HepG2 (cell line): ENCODE results near the gene ZNF883. TPM values are rescaled to one million over a fixed set of nuclear protein-coding genes. Genes with fewer than 3 reads are reported as not detected.

Experiments used
- ATAC-seq: fragments of 200-7000 bp; cut with Tn5 transposase; 3 replicates; pipeline ENCODE4 v1.9.1; 2020; ENCODE audit warnings: mild to moderate bottlenecking, moderate library complexity
- BruUV-seq: library from RNA; stranded (reverse); fragments of 400-500 nt; replicated peaks from 2 replicates; lab custom pipeline; 2021; lab: Mats Ljungman, UMichigan
- CTCF ChIA-PET: fragments of 300-600 bp; formaldehyde crosslinking; extraction: SDS; loops from one replicate; lab custom pipeline; 2021; ENCODE audit warnings: low total read pairs, inconsistent platforms, low intra/inter-chr PET ratio; lab: Yijun Ruan, JAX
- POLR2A ChIA-PET: fragments of 350-600 bp; sonication (Branson Sonifier 250); formaldehyde crosslinking; loops from one replicate; lab custom pipeline; 2020; ENCODE audit warnings: antibody characterized with exemption, inconsistent platforms; lab: Yijun Ruan, JAX
- DNase-seq: peaks from one replicate; pipeline ENCODE4 v3.0.0-alpha.2; 2015; ENCODE audit warnings: low spot score
- FAIRE-seq: peaks from 3 replicates; lab custom pipeline; 2011; peaks lifted over from hg19 to GRCh38; lab: Jason Lieb, UNC
- H2AFZ ChIP-seq: one replicate; pipeline ENCODE4 v1.6.1; 2011; ENCODE audit warnings: low read length, inconsistent platforms
- H3K27ac ChIP-seq: fragments of 300-600 bp; 3 replicates; pipeline ENCODE4 v1.8.0; 2011; ENCODE audit warnings: mixed run types, mild to moderate bottlenecking, mixed read lengths, low read length, inconsistent platforms; ENCODE audit not compliant: insufficient read depth; ENCODE audit errors: extremely low read length
- H3K27me3 ChIP-seq, 2 experiments: fragments of 200-600 bp in 1 of 2; 2 replicates in 1 of 2; 3 replicates in 1 of 2; pipeline versions ENCODE4 v1.6.0 to v1.8.0; 2011; ENCODE audit warnings: low read length in 2 of 2, mild to moderate bottlenecking in 2 of 2, moderate library complexity in 2 of 2, inconsistent platforms in 1 of 2; ENCODE audit not compliant: insufficient read depth in 2 of 2, control insufficient read depth in 1 of 2
- H3K36me3 ChIP-seq, 2 experiments: fragments of 200-600 bp in 1 of 2; replicated peaks in 1 of 2; 2 replicates in 1 of 2; 3 replicates in 1 of 2; pipeline versions ENCODE4 v1.5.1 to v1.8.0; 2011; ENCODE audit warnings: low read length in 2 of 2, inconsistent platforms in 1 of 2; ENCODE audit not compliant: insufficient read depth in 2 of 2, control insufficient read depth in 1 of 2
- H3K4me1 ChIP-seq: 2 replicates; pipeline ENCODE4 v1.5.1; 2012; ENCODE audit warnings: low read length, inconsistent platforms; ENCODE audit not compliant: insufficient read depth
- H3K4me2 ChIP-seq: 2 replicates; pipeline ENCODE4 v1.6.0; 2011; ENCODE audit warnings: low read depth, low read length, inconsistent platforms
- H3K4me3 ChIP-seq, 3 experiments: fragments of 200-600 bp in 1 of 3; sonication (generic), shearing (Covaris generic) in 1 of 3; replicated peaks in 1 of 3; 2 replicates each; pipeline ENCODE4 v1.5.1; 2011 to 2016; ENCODE audit warnings: low read length in 3 of 3, inconsistent platforms in 2 of 3, low read depth in 2 of 3, mild to moderate bottlenecking in 2 of 3, control low read depth in 1 of 3, mixed read lengths in 1 of 3; ENCODE audit not compliant: insufficient read depth in 1 of 3
- H3K79me2 ChIP-seq: one replicate; pipeline ENCODE4 v1.6.1; 2011; ENCODE audit warnings: low read length, inconsistent platforms; ENCODE audit not compliant: insufficient read depth
- H3K9ac ChIP-seq: 2 replicates; pipeline ENCODE4 v1.6.0; 2011; ENCODE audit warnings: mild to moderate bottlenecking, low read depth, low read length, inconsistent platforms; ENCODE audit not compliant: insufficient read depth
- H3K9me3 ChIP-seq: 2 replicates; pipeline ENCODE4 v1.5.1; 2012; ENCODE audit warnings: mild to moderate bottlenecking, low read length
- H4K20me1 ChIP-seq: 2 replicates; pipeline ENCODE4 v1.6.0; 2011; ENCODE audit warnings: inconsistent platforms, mild to moderate bottlenecking, low read length, moderate library complexity; ENCODE audit not compliant: insufficient read depth
- CBFB ChIP-seq: sonication (generic); formaldehyde crosslinking; IDR thresholded peaks from 2 replicates; pipeline ENCODE4 v1.4.0; 2020; ENCODE audit warnings: missing genetic modification reagents
- GMEB2 ChIP-seq: IDR thresholded peaks from 2 replicates; pipeline ENCODE4 v1.6.1; 2016; ENCODE audit warnings: missing biosample characterization, missing genetic modification reagents, low read depth
- HNRNPK ChIP-seq: fragments of 200-400 bp; formaldehyde crosslinking; IDR thresholded peaks from 2 replicates; pipeline ENCODE4 v1.6.1; 2018; ENCODE audit warnings: low read length, low read depth, moderate library complexity, mild to moderate bottlenecking; ENCODE audit not compliant: poor library complexity, severe bottlenecking
- RAD51 ChIP-seq: fragments of 450-650 bp; IDR thresholded peaks from 2 replicates; pipeline ENCODE4 v1.6.1; 2016; ENCODE audit warnings: borderline replicate concordance
- ZBTB21 ChIP-seq: sonication (generic); formaldehyde crosslinking; IDR thresholded peaks from 2 replicates; pipeline ENCODE4 v1.4.0; 2020; ENCODE audit warnings: missing genetic modification reagents
- ZNF317 ChIP-seq: sonication (generic); formaldehyde crosslinking; IDR thresholded peaks from 2 replicates; pipeline ENCODE4 v1.5.0; 2020; ENCODE audit warnings: mild to moderate bottlenecking, missing genetic modification reagents
- ZNF710 ChIP-seq: sonication (generic); formaldehyde crosslinking; IDR thresholded peaks from 2 replicates; pipeline ENCODE4 v1.5.0; 2020; ENCODE audit warnings: mild to moderate bottlenecking, missing genetic modification reagents, borderline replicate concordance
- ZNF850 ChIP-seq: sonication (generic); formaldehyde crosslinking; conservative IDR thresholded peaks from 2 replicates; pipeline ENCODE4 v1.9.0; 2021; ENCODE audit warnings: mild to moderate bottlenecking, missing genetic modification reagents
- WGBS: methylation state at CpG from one replicate; pipeline ENCODE4 v1.1.6; 2017; ENCODE audit warnings: low lambda C conversion rate; 5-methylcytosine and 5-hydroxymethylcytosine counted together
- in situ Hi-C: cut with HindIII; loops from 2 replicates; pipeline ENCODE4 v1.10.0; 2017; ENCODE audit warnings: low pct_unique_long_range_greater_than_20kb; ENCODE audit not compliant: extremely low pct_ligation_motif_present
- intact Hi-C: fragments of 100-400 bp; cut with micrococcal nuclease; formaldehyde crosslinking; loops from one replicate; pipeline ENCODE4 v1.10.0; 2022; ENCODE audit not compliant: unreplicated experiment
- polyA plus RNA-seq, 8 experiments: library from polyadenylated mRNA; depleted of rRNA in 3 of 8; stranded (reverse) in 7 of 8; unstranded in 1 of 8; fragments of >200 nt; fragmentation: Illumina TruSeq in 4 of 8; extraction: Trizol in 4 of 8; gene quantifications; 2 replicates each; pipeline versions ENCODE4 v1.2.1 to v1.2.3, GENCODE V29; 2011 to 2016; ENCODE audit warnings: low read depth in 4 of 8, missing spikeins in 1 of 8, mixed read lengths in 1 of 8; ENCODE audit not compliant: insufficient read depth in 1 of 8
- total RNA-seq, 5 experiments: library from RNA; depleted of rRNA; stranded (reverse); fragments of >200 nt; fragmentation: Illumina TruSeq; extraction: Trizol; gene quantifications; 2 replicates each; pipeline ENCODE4 v1.2.3, GENCODE V29; 2016; ENCODE audit warnings: low read depth in 1 of 5

Gene ZNF883
- total and polyA plus RNA-seq, 2 of the 13 experiments (the other 11 are each of a cell fraction or from before 2014, with no cell fraction given), result 5.3 to 10.0 TPM

GRCh38 chr9:112917047-112917986, 94.7 kb downstream of the ZNF883 start:
- ATAC-seq (no peak), FAIRE-seq (no peak), DNase-seq (no peak)
- no peak overlapping the region for H3K4me2 ChIP-seq
- in situ Hi-C loops (no loop called here), intact Hi-C loops (no loop called here)
- H3K9me3 ChIP-seq, result no peaks in the 10 kb centered on the region
- H3K27ac ChIP-seq, result no peak overlapping the region
- no TSS peak for BruUV-seq
- H3K27me3 ChIP-seq, result peaks cover 0 to 4% of the 10 kb centered on the region in 2 experiments; a peak in 1 of 5 replicates
- 5% methylated on average over 1 of the region's 1 CpG for WGBS
- H3K79me2 ChIP-seq, result no peaks in the 10 kb centered on the region
- H3K4me1 ChIP-seq, result no peaks in the 10 kb centered on the region
- POLR2A ChIA-PET, result no interaction called here
- H3K36me3 ChIP-seq, result no peaks in the 10 kb centered on the region
- no peaks in the 10 kb centered on the region for H4K20me1 ChIP-seq
- H2AFZ ChIP-seq, result no peak overlapping the region
- H3K4me3 ChIP-seq, result no peak overlapping the region
- H3K9ac ChIP-seq, result no peak overlapping the region
- TF ChIP-seq RAD51 (peak; percentile 43; the same call in 1 of the 2 replicates), ZNF710 (no peak), ZBTB21 (CRISPR knock-in tag) (no peak), ZNF317 (CRISPR knock-in tag) (no peak), GMEB2 (CRISPR knock-in tag) (no peak), ZNF850 (CRISPR knock-in tag) (no peak), HNRNPK (no peak), CBFB (CRISPR knock-in tag) (no peak)
- CTCF ChIA-PET, result no interaction called here
